Naive thymus-derived CD8-positive, alpha-beta T cell (primary cell): ENCODE data around the gene CDKAL1. TPM values are rescaled to one million over a fixed set of nuclear protein-coding genes. Genes with fewer than 3 reads are reported as not detected.

Experiments used
- ATAC-seq, 2 donors: fragments of 150-1000 bp; cut with Tn5 transposase in 1 of 2; sonication (Bioruptor Pico), chemical (Tn5 transposase) in 1 of 2; 1 replicate in 1 of 2; 2 replicates in 1 of 2; pipeline ENCODE4 v1.10.0; 2021; ENCODE audit warnings: mild to moderate bottlenecking in 2 of 2, moderate library complexity in 2 of 2
- POLR2A ChIA-PET: fragments of 350-600 bp; sonication (Branson Sonifier 250); formaldehyde crosslinking; loops from one replicate; lab custom pipeline; 2021; ENCODE audit warnings: antibody characterized with exemption; lab: Charles Lee
- DNase-seq, 10 donors: peaks; one replicate each; pipeline versions ENCODE4 v3.0.0 to v3.0.0-alpha.2; 2020 to 2022
- H3K27ac Mint-ChIP-seq, 10 donors: one replicate each; pipeline ENCODE4 v1.8.0; 2020 to 2022; ENCODE audit warnings: mild to moderate bottlenecking in 10 of 10, mixed read lengths in 10 of 10, moderate library complexity in 4 of 10, inconsistent platforms in 1 of 10
- H3K27me3 Mint-ChIP-seq, 5 donors: one replicate each; pipeline ENCODE4 v1.8.0; 2021 to 2022; ENCODE audit warnings: mixed read lengths in 5 of 5
- H3K36me3 Mint-ChIP-seq, 3 donors: one replicate each; pipeline ENCODE4 v1.8.0; 2020 to 2022; ENCODE audit warnings: mixed read lengths in 3 of 3, mild to moderate bottlenecking in 2 of 3, inconsistent platforms in 1 of 3
- H3K4me1 Mint-ChIP-seq, 4 donors: one replicate each; pipeline ENCODE4 v1.8.0; 2021 to 2022; ENCODE audit warnings: mixed read lengths in 4 of 4
- H3K4me3 Mint-ChIP-seq, 10 donors: one replicate each; pipeline ENCODE4 v1.8.0; 2020 to 2022; ENCODE audit warnings: mild to moderate bottlenecking in 10 of 10, mixed read lengths in 10 of 10, moderate library complexity in 6 of 10, inconsistent platforms in 1 of 10
- H3K9me3 Mint-ChIP-seq, 9 donors: one replicate each; pipeline ENCODE4 v1.8.0; 2020 to 2022; ENCODE audit warnings: mixed read lengths in 9 of 9, mild to moderate bottlenecking in 3 of 9, inconsistent platforms in 1 of 9, moderate library complexity in 1 of 9
- polyA plus RNA-seq, 3 donors: library from polyadenylated mRNA; unstranded; fragments of 300-500 nt; fragmentation: Illumina TruSeq; gene quantifications; one replicate each; pipeline ENCODE4 v1.2.3, GENCODE V29; 2021
- total RNA-seq, 8 experiments: library from RNA in 2 of 8; stranded (reverse) in 2 of 8; gene quantifications; one replicate each; pipeline ENCODE4 v1.2.3 and lab custom pipeline; 2021 to 2026

Gene CDKAL1
- total and polyA plus RNA-seq, 5 experiments from 2014 or later = 21.5 to 36.7 (median 29.1) TPM

DNA sequence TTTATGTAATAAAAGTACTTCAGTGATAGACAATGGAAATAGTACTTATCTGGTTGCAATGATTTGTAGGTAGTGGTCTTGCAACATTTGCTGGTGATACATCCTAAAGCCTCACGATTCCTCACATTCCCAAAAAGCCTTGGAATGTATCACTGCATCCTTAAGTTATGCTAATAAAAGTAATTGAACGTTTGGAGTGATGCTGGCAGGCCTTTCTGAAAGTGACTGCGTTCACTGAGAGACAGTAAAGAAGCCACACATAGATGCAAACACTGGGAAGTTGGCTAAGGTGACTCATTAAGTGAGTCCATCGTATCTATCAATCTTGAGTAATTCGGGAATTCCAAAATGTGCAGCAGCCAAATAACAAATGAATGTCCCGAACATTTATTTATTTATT, 615.2 kb downstream of the CDKAL1 start:
- Mint-ChIP-seq H3K4me1 (peaks cover 0 to 6% (median 3%) of the 10 kb centered on the region in 4 donors), H3K27ac (no peak overlapping the region), H3K4me3 (no peak overlapping the region), H3K36me3 (peaks cover 0 to 17% (median 16%) of the 10 kb centered on the region in 3 donors), H3K9me3 (no peaks in the 10 kb centered on the region), H3K27me3 (no peaks in the 10 kb centered on the region)
- ATAC-seq (no peak), DNase-seq (no peak)
- POLR2A ChIA-PET = no interaction called here

GRCh38 chr6:21150667-21151066, 616.4 kb downstream of the CDKAL1 start:
- no peak for DNase-seq
- POLR2A ChIA-PET = no interaction called here
- ATAC-seq = no peak
- Mint-ChIP-seq H3K36me3 (peaks cover 0 to 13% (median 12%) of the 10 kb centered on the region in 3 donors), H3K4me3 (no peak overlapping the region), H3K27ac (no peak overlapping the region), H3K27me3 (no peaks in the 10 kb centered on the region), H3K9me3 (no peaks in the 10 kb centered on the region), H3K4me1 (peaks cover 0 to 6% (median 3%) of the 10 kb centered on the region in 4 donors)

DNA sequence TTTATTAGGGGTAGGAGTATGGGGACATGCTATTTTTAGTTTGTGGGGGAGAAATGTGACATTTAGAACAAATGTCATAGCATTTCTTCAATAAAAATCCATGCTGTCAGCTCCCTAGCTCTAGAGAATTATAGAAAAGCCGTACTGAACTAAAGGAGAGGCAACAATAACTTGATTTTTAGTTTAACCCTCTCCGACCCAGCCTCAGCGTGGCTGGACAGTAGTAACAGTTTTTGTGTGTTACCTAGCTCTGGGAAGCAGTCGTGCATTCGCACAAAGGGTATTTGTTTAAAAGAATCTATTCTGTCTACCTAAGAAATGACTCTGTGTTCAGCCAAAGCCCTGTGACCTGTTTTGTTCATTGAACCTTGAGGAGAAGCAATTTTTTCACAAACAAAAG, 616.9 kb downstream of the CDKAL1 start:
- peaks cover 0 to 13% (median 11%) of the 10 kb centered on the region in 3 donors for H3K36me3 Mint-ChIP-seq
- peaks cover 0 to 6% (median 3%) of the 10 kb centered on the region in 4 donors for H3K4me1 Mint-ChIP-seq
- H3K27ac Mint-ChIP-seq = no peak overlapping the region
- no peaks in the 10 kb centered on the region for H3K9me3 Mint-ChIP-seq
- H3K4me3 Mint-ChIP-seq = no peak overlapping the region
- no peaks in the 10 kb centered on the region for H3K27me3 Mint-ChIP-seq
- ATAC-seq (no peak), DNase-seq (no peak)
- POLR2A ChIA-PET = no interaction called here

DNA sequence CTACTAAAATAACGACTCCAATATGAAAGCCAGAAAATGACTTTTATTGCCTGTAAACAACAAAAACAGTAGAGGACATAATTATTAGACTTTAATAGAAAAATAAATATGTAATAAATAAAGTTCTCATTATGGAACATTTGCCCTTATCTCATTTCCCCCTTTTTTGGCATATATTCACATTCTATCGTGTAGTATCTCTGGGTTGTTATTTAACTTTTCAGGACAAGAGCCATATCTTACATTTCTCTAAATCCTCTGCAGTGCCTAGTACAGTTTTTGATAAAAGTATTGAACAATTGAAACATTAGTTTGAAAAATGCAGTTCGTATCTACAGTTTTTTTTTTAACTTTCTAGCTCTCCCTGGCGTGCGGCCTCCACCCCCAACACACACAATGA, 617.3 kb downstream of the CDKAL1 start:
- ATAC-seq = no peak
- peaks cover 0 to 13% (median 9%) of the 10 kb centered on the region in 3 donors for H3K36me3 Mint-ChIP-seq
- POLR2A ChIA-PET = no interaction called here
- no peak for DNase-seq
- H3K27ac Mint-ChIP-seq = no peak overlapping the region
- H3K9me3 Mint-ChIP-seq = no peaks in the 10 kb centered on the region
- no peak overlapping the region for H3K4me3 Mint-ChIP-seq
- H3K27me3 Mint-ChIP-seq = no peaks in the 10 kb centered on the region
- peaks cover 0 to 6% (median 3%) of the 10 kb centered on the region in 4 donors for H3K4me1 Mint-ChIP-seq

DNA sequence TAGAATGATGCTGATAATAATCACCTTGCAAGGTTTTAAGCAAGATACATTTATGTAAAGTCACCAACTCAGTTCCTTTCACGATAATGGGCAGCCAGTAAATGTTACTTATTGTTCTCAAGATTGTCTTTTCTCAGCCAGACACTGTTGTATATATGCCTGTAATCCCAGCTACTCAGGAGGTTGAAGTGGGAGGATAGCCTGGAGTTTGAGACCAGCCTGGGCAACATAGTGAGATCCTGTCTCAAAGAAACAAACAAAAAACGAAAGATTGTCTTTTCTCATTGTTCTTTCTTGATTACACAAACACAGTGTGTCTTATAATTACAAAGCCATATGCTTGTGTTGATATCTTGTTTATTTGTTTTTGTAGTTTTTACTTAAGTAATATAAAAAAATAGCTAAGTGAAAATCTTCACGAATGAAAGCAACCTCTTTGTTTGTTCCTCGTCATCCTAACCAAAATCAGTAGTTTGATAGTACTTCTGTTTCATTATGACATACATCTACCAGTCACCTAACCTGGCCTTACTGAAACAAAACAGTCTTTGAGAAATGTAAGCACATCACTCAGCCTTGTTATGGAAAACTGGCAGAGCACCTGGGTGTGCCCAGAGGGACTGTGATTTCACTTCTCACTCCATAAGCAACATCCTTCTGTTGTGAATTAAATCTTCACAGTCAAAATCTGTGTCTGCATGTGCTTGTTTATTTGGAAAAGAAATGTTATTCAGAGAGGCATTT, 623.1 kb downstream of the CDKAL1 start:
- H3K36me3 Mint-ChIP-seq = peaks cover 0 to 5% (median 4%) of the 10 kb centered on the region in 3 donors
- H3K27me3 Mint-ChIP-seq = no peaks in the 10 kb centered on the region
- POLR2A ChIA-PET = no interaction called here
- H3K9me3 Mint-ChIP-seq = no peaks in the 10 kb centered on the region
- H3K4me1 Mint-ChIP-seq = peaks cover 0 to 7% (median 6%) of the 10 kb centered on the region in 4 donors
- no peak overlapping the region for H3K27ac Mint-ChIP-seq
- no peak overlapping the region for H3K4me3 Mint-ChIP-seq
- DNase-seq (no peak), ATAC-seq (no peak)

DNA sequence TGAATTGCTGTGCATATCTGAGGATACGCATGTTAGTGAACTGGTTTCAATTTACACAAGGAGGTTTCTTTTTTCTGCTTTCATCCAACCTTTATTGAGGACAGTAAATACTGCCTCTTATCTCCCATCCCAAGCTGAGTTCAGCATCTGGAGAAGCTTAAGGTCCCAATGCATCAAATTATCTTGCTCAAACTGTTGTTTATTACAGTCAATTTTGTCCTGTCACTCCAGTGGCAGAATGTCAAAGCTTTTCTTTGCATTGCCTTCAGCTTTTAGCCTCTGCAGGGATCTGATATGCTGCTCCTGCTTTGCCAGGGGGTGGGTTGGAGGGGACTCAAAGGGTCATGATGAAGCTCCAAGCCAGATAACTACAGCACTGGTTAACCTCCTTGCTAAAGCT, 623.9 kb downstream of the CDKAL1 start:
- Mint-ChIP-seq H3K4me1 (peaks cover 2 to 15% (median 11%) of the 10 kb centered on the region in 4 donors), H3K27ac (no peak overlapping the region), H3K9me3 (no peaks in the 10 kb centered on the region), H3K27me3 (no peaks in the 10 kb centered on the region), H3K4me3 (no peak overlapping the region), H3K36me3 (peaks cover 0 to 9% (median 3%) of the 10 kb centered on the region in 3 donors)
- POLR2A ChIA-PET = no interaction called here
- no peak for ATAC-seq
- DNase-seq = no peak

- Mint-ChIP-seq H3K4me3 (no peak overlapping the region), H3K27me3 (no peaks in the 10 kb centered on the region), H3K36me3 (peaks cover 0 to 10% (median under 1%) of the 10 kb centered on the region in 3 donors), H3K27ac (no peak overlapping the region), H3K9me3 (no peaks in the 10 kb centered on the region), H3K4me1 (peaks cover 8 to 21% (median 16%) of the 10 kb centered on the region in 4 donors)
- DNase-seq (no peak), ATAC-seq (no peak)
- POLR2A ChIA-PET = no interaction called here
Measured at GRCh38 chr6:21158873-21159272, 624.6 kb downstream of the CDKAL1 start.

DNA sequence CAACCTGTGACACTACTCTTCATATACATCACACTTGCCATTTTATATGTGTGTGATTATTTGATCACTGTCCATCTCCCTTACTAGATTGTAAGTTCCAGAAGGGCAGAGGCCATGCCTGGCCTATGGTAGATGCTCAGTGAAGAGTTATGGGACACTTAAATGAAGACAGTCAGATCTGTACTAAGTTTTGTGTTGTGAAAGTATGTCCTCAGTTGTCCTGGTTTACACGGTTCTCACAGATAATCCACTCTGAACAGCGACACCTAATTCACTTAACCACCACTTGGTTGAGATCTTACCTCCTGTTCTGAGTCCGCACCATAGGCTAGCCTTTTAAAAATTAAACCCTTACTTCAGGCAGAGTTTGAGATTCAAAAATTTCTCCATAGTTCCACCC, 625.2 kb downstream of the CDKAL1 start:
- Mint-ChIP-seq H3K27me3 (no peaks in the 10 kb centered on the region), H3K27ac (no peak overlapping the region), H3K4me3 (no peak overlapping the region), H3K9me3 (no peaks in the 10 kb centered on the region), H3K36me3 (peaks cover 0 to 11% (median 2%) of the 10 kb centered on the region in 3 donors), H3K4me1 (peaks cover 11 to 26% (median 20%) of the 10 kb centered on the region in 4 donors)
- ATAC-seq = no peak
- POLR2A ChIA-PET = no interaction called here
- DNase-seq = no peak

GRCh38 chr6:21161707-21162106, 627.5 kb downstream of the CDKAL1 start:
- Mint-ChIP-seq H3K4me3 (no peak overlapping the region), H3K27ac (no peak overlapping the region)

DNA sequence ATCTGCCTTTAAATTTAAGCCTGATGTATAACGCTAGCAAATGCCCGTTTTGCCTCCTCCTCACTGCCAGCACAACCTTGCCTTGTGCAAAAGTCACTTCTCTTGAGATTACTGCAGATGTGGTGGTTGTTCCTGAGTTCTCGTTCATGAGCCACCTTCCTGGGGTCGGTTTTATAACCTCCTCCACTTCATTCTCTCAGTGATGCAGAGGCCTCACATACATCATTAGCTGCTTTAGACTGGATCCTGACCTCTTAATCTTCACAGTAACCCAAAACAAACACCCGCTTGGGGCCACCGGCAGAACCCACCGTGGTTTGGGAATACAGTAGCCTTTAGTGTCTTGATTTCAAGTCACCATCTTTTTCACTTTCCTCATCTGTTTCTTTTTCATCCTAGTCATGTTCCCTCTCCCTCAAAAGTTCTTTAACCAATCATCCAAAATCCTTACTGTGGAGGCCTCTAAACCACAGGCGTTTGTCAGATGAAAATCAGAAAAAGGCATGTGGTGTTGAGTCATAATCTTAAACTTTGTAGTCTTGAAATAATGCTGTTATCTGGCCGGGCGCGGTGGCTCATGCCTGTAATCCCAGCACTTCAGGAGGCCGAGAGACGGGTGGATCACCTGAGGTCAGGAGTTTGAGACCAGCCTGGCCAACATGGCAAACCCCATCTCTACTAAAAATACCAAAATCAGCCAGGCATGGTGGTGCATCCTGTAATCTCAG, 629.0 kb downstream of the CDKAL1 start:
- Mint-ChIP-seq H3K4me3 (no peak overlapping the region), H3K27me3 (no peaks in the 10 kb centered on the region), H3K9me3 (peaks cover 0 to 2% (median 0%) of the 10 kb centered on the region in 9 donors), H3K4me1 (peaks cover 14 to 32% (median 27%) of the 10 kb centered on the region in 4 donors), H3K27ac (no peak overlapping the region), H3K36me3 (peaks cover 4 to 28% (median 5%) of the 10 kb centered on the region in 3 donors)
- DNase-seq (no peak), ATAC-seq (no peak)
- POLR2A ChIA-PET = no interaction called here

More at GRCh38 chr6:21161707-21162106, 627.5 kb downstream of the CDKAL1 start:
- POLR2A ChIA-PET = no interaction called here
- Mint-ChIP-seq H3K27me3 (no peaks in the 10 kb centered on the region), H3K4me1 (peaks cover 14 to 32% (median 27%) of the 10 kb centered on the region in 4 donors), H3K36me3 (peaks cover 0 to 20% (median 2%) of the 10 kb centered on the region in 3 donors), H3K9me3 (peaks cover 0 to 2% (median 0%) of the 10 kb centered on the region in 9 donors)
- no peak for ATAC-seq
- DNase-seq = no peak

- DNase-seq (no peak), ATAC-seq (no peak)
- Mint-ChIP-seq H3K4me3 (no peak overlapping the region), H3K36me3 (peaks cover 4 to 30% (median 5%) of the 10 kb centered on the region in 3 donors), H3K27me3 (no peaks in the 10 kb centered on the region), H3K27ac (peak overlapping the region in 1 of 10 donors; percentile 38), H3K9me3 (peaks cover 0 to 2% (median 0%) of the 10 kb centered on the region in 9 donors), H3K4me1 (peaks cover 14 to 32% (median 27%) of the 10 kb centered on the region in 4 donors)
- POLR2A ChIA-PET = no interaction called here
Measured at GRCh38 chr6:21163838-21164180, 629.6 kb downstream of the CDKAL1 start.

- Mint-ChIP-seq H3K9me3 (peaks cover 0 to 2% (median 0%) of the 10 kb centered on the region in 9 donors), H3K4me3 (no peak overlapping the region), H3K27ac (peak overlapping the region in 1 of 10 donors; percentile 35), H3K36me3 (peaks cover 4 to 37% (median 5%) of the 10 kb centered on the region in 3 donors), H3K4me1 (peaks cover 14 to 32% (median 27%) of the 10 kb centered on the region in 4 donors), H3K27me3 (no peaks in the 10 kb centered on the region)
- DNase-seq (no peak), ATAC-seq (no peak)
- POLR2A ChIA-PET = no interaction called here
Measured at GRCh38 chr6:21164768-21165326, 630.6 kb downstream of the CDKAL1 start.

DNA sequence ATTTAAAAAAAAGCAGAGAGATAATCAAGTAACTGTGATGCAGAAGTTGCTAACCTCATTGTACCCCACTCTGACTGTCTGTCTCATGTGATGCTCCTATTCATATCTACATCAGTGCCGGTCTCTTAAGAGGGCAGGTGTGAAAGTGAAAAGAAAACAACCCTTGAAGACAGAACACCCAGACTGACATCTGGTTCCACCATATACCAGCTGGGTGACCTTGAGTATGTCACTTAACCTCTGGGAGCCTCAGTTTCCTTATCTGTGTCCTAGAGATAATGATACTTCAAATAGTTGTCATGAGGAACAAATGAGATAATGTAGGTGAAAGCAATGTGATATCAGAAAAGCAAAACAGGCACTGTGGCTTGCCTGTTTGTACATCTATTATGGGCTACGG, 632.5 kb downstream of the CDKAL1 start:
- POLR2A ChIA-PET = no interaction called here
- ATAC-seq (no peak), DNase-seq (no peak)
- Mint-ChIP-seq H3K27me3 (no peaks in the 10 kb centered on the region), H3K4me3 (no peak overlapping the region), H3K27ac (no peak overlapping the region), H3K9me3 (peaks cover 0 to 2% (median 0%) of the 10 kb centered on the region in 9 donors), H3K36me3 (peaks cover 4 to 43% (median 7%) of the 10 kb centered on the region in 3 donors), H3K4me1 (peaks cover 14 to 30% (median 25%) of the 10 kb centered on the region in 4 donors)
